GM12878 (cell line): ENCODE data around the gene GPATCH3. TPM values are rescaled to one million over a fixed set of nuclear protein-coding genes. Genes with fewer than 3 reads are reported as not detected.

Experiments
- ATAC-seq: fragments of 200-7000 bp; cut with Tn5 transposase; 3 replicates; pipeline ENCODE4 v1.9.1; 2020; ENCODE audit warnings: mild to moderate bottlenecking, moderate library complexity
- BruUV-seq: library from RNA; stranded (reverse); fragments of 400-500 nt; replicated peaks from 2 replicates; lab custom pipeline; 2021; lab: Mats Ljungman, UMichigan
- CTCF ChIA-PET: fragments of 300-600 bp; sonication (Branson Sonifier 250); formaldehyde crosslinking; extraction: SDS; loops from one replicate; lab custom pipeline; 2021; ENCODE audit warnings: inconsistent platforms; lab: Yijun Ruan, JAX
- POLR2A ChIA-PET: fragments of 350-600 bp; formaldehyde crosslinking; extraction: SDS; loops from one replicate; lab custom pipeline; 2021; ENCODE audit warnings: inconsistent platforms; lab: Charles Lee
- RAD21 ChIA-PET: fragments of 300-600 bp; sonication (Branson Sonifier 250); formaldehyde crosslinking; loops from one replicate; lab custom pipeline; 2023; ENCODE audit warnings: antibody characterized with exemption; ENCODE audit not compliant: unreplicated experiment; lab: Charles Lee
- SMC1A ChIA-PET: fragments of 300-600 bp; sonication (Branson Sonifier 250); formaldehyde crosslinking; loops from one replicate; lab custom pipeline; 2023; ENCODE audit not compliant: unreplicated experiment, uncharacterized antibody; lab: Charles Lee
- DNase-seq: peaks from one replicate; pipeline ENCODE4 v3.0.0-alpha.2; 2011; ENCODE audit warnings: low read depth, low spot score
- FAIRE-seq: peaks from 3 replicates; lab custom pipeline; 2011; peaks lifted over from hg19 to GRCh38; lab: Jason Lieb, UNC
- H2AFZ ChIP-seq: 2 replicates; pipeline ENCODE4 v1.6.0; 2011; ENCODE audit warnings: low read depth, low read length, control low read depth; ENCODE audit not compliant: control insufficient read depth
- H3K27ac ChIP-seq: 2 replicates; pipeline ENCODE4 v1.5.1; 2011; ENCODE audit warnings: control low read depth; ENCODE audit not compliant: control insufficient read depth, insufficient read depth
- H3K27me3 ChIP-seq, 2 experiments: replicated peaks in 1 of 2; 2 replicates each; pipeline versions ENCODE4 v1.6.0 to v1.6.1; 2011; ENCODE audit warnings: low read length in 1 of 2; ENCODE audit not compliant: control insufficient read depth in 2 of 2, insufficient read depth in 2 of 2
- H3K36me3 ChIP-seq, 2 experiments: 2 replicates each; pipeline ENCODE4 v1.5.1; 2011; ENCODE audit warnings: low read length in 1 of 2; ENCODE audit not compliant: control insufficient read depth in 2 of 2, insufficient read depth in 2 of 2
- H3K4me1 ChIP-seq: 2 replicates; pipeline ENCODE4 v1.6.1; 2011; ENCODE audit warnings: mild to moderate bottlenecking, low read length, moderate library complexity, mixed read lengths; ENCODE audit not compliant: control insufficient read depth, insufficient read depth
- H3K4me2 ChIP-seq: 2 replicates; pipeline ENCODE4 v1.6.0; 2011; ENCODE audit warnings: control low read depth; ENCODE audit not compliant: control insufficient read depth, insufficient read depth
- H3K4me3 ChIP-seq: fragments of 200-600 bp; sonication (generic); 2 replicates; pipeline ENCODE4 v1.5.1; 2016
- H3K79me2 ChIP-seq: 2 replicates; pipeline ENCODE4 v1.6.0; 2011; ENCODE audit warnings: low read length; ENCODE audit not compliant: control insufficient read depth, insufficient read depth
- H3K9ac ChIP-seq: 2 replicates; pipeline ENCODE4 v1.8.0; 2011; ENCODE audit warnings: low read length, control low read depth, mixed read lengths; ENCODE audit not compliant: control insufficient read depth, insufficient read depth
- H3K9me3 ChIP-seq: replicated peaks from 3 replicates; pipeline ENCODE4 v1.5.1; 2011; ENCODE audit warnings: mild to moderate bottlenecking, low read length; ENCODE audit not compliant: control insufficient read depth, insufficient read depth
- H4K20me1 ChIP-seq: 2 replicates; pipeline ENCODE4 v1.6.0; 2011; ENCODE audit not compliant: control insufficient read depth, insufficient read depth
- ETV6 ChIP-seq, 2 experiments: fragments of 450-650 bp in 1 of 2; IDR thresholded peaks in 1 of 2; conservative IDR thresholded peaks in 1 of 2; 2 replicates each; pipeline ENCODE4 v1.6.1; 2014; ENCODE audit warnings: antibody characterized with exemption in 1 of 2, borderline replicate concordance in 1 of 2, low read depth in 1 of 2, mild to moderate bottlenecking in 1 of 2, moderate library complexity in 1 of 2
- MTA2 ChIP-seq: fragments of 450-650 bp; IDR thresholded peaks from 2 replicates; pipeline ENCODE4 v1.6.1; 2016; ENCODE audit warnings: low read depth, mild to moderate bottlenecking, moderate library complexity
- POLR2A ChIP-seq: IDR thresholded peaks from 2 replicates; pipeline ENCODE4 v1.6.1; 2011; ENCODE audit warnings: low read depth, mild to moderate bottlenecking, low read length
- PRDM15 ChIP-seq: fragments of 450-650 bp; formaldehyde crosslinking; IDR thresholded peaks from 2 replicates; pipeline ENCODE4 v1.4.0; 2020; ENCODE audit warnings: mild to moderate bottlenecking, moderate library complexity
- WGBS: methylation state at CpG from one replicate; pipeline ENCODE4 v1.1.6; 2016; ENCODE audit warnings: low lambda C conversion rate; ENCODE audit not compliant: insufficient replicate concordance, insufficient coverage; ENCODE audit errors: missing lambda C conversion rate; 5-methylcytosine and 5-hydroxymethylcytosine counted together
- in situ Hi-C: fragments of 300-500 bp; cut with MboI; formaldehyde crosslinking; loops from 9 replicates; pipeline ENCODE4 v1.14.3; 2018; ENCODE audit warnings: mixed read lengths
- intact Hi-C: fragments of 100-400 bp; cut with micrococcal nuclease; formaldehyde crosslinking; loops from one replicate; pipeline ENCODE4 v1.14.2; 2022; ENCODE audit not compliant: unreplicated experiment
- polyA plus RNA-seq, 11 experiments: library from polyadenylated mRNA; depleted of rRNA in 4 of 11; unstranded in 6 of 11; stranded (reverse) in 5 of 11; fragments of >200 nt; fragmentation: Nextera tagmentation in 4 of 11; fragmentation: Illumina TruSeq in 1 of 11; extraction: Ambion mirVana in 4 of 11; extraction: Trizol in 1 of 11; gene quantifications; 1 replicate in 1 of 11; 2 replicates in 10 of 11; pipeline versions ENCODE4 v1.2.1 to v1.2.3, GENCODE V29; 2011 to 2016; ENCODE audit warnings: inconsistent platforms in 2 of 11, missing spikeins in 2 of 11, low read depth in 1 of 11
- total RNA-seq, 4 experiments: library from RNA; depleted of rRNA in 3 of 4; stranded (reverse); fragments of >200 nt in 3 of 4; fragmentation: Illumina TruSeq in 1 of 4; extraction: Trizol in 1 of 4; gene quantifications; 2 replicates each; pipeline versions ENCODE4 v1.2.1 to v1.2.3, GENCODE V29; 2013 to 2021
- TF ChIP-seq, protein P1 (sequence below), 3 experiments: IDR thresholded peaks in 2 of 3; conservative IDR thresholded peaks in 1 of 3; 2 replicates each; pipeline ENCODE4 v1.5.1; 2011; ENCODE audit warnings: low read depth in 3 of 3, low read length in 3 of 3, mild to moderate bottlenecking in 3 of 3, control low read depth in 2 of 3, moderate library complexity in 2 of 3, inconsistent platforms in 1 of 3, mixed read lengths in 1 of 3; ENCODE audit not compliant: control insufficient read depth in 2 of 3, insufficient read depth in 1 of 3; ENCODE audit errors: extremely low read depth in 1 of 3
- TF ChIP-seq, protein P2 (sequence below): fragments of 450-650 bp; formaldehyde crosslinking; IDR thresholded peaks from 2 replicates; pipeline ENCODE4 v1.5.0; 2022; ENCODE audit warnings: mild to moderate bottlenecking, missing genetic modification characterization

The GPATCH3 gene
- total and polyA plus RNA-seq, 10 of the 15 experiments (the other 5 are each of a cell fraction or from before 2014, with no cell fraction given) = 0.56 to 13.4 (median 8.7) TPM

GRCh38 chr1:26848941-26849774 is 51.1 kb downstream of the GPATCH3 start:
- H2AFZ ChIP-seq = no peak overlapping the region
- intact Hi-C loops = no loop called here
- TF ChIP-seq ETV6 (conservative IDR thresholded peaks at IDR 0.05 in 1 of 2, IDR thresholded peaks at IDR 0.05 in 1 of 2; ENCODE audit: borderline replicate concordance in 1 of 2, low read depth in 1 of 2) (no peak), PRDM15 (CRISPR knock-in tag) (no peak), MTA2 (no peak), POLR2A (peak; percentile 14; the same call in 1 of the 2 replicates)
- TF ChIP-seq, protein P1, sequence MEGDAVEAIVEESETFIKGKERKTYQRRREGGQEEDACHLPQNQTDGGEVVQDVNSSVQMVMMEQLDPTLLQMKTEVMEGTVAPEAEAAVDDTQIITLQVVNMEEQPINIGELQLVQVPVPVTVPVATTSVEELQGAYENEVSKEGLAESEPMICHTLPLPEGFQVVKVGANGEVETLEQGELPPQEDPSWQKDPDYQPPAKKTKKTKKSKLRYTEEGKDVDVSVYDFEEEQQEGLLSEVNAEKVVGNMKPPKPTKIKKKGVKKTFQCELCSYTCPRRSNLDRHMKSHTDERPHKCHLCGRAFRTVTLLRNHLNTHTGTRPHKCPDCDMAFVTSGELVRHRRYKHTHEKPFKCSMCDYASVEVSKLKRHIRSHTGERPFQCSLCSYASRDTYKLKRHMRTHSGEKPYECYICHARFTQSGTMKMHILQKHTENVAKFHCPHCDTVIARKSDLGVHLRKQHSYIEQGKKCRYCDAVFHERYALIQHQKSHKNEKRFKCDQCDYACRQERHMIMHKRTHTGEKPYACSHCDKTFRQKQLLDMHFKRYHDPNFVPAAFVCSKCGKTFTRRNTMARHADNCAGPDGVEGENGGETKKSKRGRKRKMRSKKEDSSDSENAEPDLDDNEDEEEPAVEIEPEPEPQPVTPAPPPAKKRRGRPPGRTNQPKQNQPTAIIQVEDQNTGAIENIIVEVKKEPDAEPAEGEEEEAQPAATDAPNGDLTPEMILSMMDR (IDR thresholded peaks at IDR 0.05 in 2 of 3, conservative IDR thresholded peaks at IDR 0.05 in 1 of 3; ENCODE audit: control insufficient read depth in 2 of 3, extremely low read depth in 1 of 3, insufficient read depth in 1 of 3, low read depth in 3 of 3, low read length in 3 of 3) = no peak
- TF ChIP-seq, protein P2, sequence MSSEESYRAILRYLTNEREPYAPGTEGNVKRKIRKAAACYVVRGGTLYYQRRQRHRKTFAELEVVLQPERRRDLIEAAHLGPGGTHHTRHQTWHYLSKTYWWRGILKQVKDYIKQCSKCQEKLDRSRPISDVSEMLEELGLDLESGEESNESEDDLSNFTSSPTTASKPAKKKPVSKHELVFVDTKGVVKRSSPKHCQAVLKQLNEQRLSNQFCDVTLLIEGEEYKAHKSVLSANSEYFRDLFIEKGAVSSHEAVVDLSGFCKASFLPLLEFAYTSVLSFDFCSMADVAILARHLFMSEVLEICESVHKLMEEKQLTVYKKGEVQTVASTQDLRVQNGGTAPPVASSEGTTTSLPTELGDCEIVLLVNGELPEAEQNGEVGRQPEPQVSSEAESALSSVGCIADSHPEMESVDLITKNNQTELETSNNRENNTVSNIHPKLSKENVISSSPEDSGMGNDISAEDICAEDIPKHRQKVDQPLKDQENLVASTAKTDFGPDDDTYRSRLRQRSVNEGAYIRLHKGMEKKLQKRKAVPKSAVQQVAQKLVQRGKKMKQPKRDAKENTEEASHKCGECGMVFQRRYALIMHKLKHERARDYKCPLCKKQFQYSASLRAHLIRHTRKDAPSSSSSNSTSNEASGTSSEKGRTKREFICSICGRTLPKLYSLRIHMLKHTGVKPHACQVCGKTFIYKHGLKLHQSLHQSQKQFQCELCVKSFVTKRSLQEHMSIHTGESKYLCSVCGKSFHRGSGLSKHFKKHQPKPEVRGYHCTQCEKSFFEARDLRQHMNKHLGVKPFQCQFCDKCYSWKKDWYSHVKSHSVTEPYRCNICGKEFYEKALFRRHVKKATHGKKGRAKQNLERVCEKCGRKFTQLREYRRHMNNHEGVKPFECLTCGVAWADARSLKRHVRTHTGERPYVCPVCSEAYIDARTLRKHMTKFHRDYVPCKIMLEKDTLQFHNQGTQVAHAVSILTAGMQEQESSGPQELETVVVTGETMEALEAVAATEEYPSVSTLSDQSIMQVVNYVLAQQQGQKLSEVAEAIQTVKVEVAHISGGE (CRISPR knock-in tag) = no peak
- TF ChIP-seq, all 136 proteins: peak for 1
- ATAC-seq (no peak), DNase-seq (no peak), FAIRE-seq (no peak)
- ChIA-PET RAD21 (interaction anchor here (1.7 to 1.9 kb wide), 4 partner anchors 10 to 38 kb away, joined by 4 to 7 read pairs (median 6); no protein-coding TSS in a partner anchor), CTCF (interaction anchor here (0.5 to 2.6 kb wide), 9 partner anchors 10 to 247 kb away, joined by 3 to 15 read pairs (median 4); no protein-coding TSS in a partner anchor), SMC1A (interaction anchor here (2.1 to 2.3 kb wide), 2 partner anchors 28 to 38 kb away, joined by 6 to 8 read pairs; no protein-coding TSS in a partner anchor), POLR2A (interaction anchor here (0.6 to 1.6 kb wide), 5 partner anchors 9 to 20 kb away, joined by 3 to 6 read pairs (median 5); no protein-coding TSS in a partner anchor)
- in situ Hi-C loops = no loop called here
- Histone ChIP-seq H3K4me2 (no peak overlapping the region), H3K27ac (no peak overlapping the region), H3K4me3 (no peak overlapping the region), H3K27me3 (no peaks in the 10 kb centered on the region), H3K4me1 (no peaks in the 10 kb centered on the region), H3K9ac (no peak overlapping the region), H4K20me1 (no peaks in the 10 kb centered on the region), H3K79me2 (peaks cover 1% of the 10 kb centered on the region; the same call in 1 of the 2 replicates), H3K9me3 (no peaks in the 10 kb centered on the region), H3K36me3 (peaks cover 38 to 47% of the 10 kb centered on the region in 2 experiments)
- no TSS peak for BruUV-seq
- WGBS = 87% methylated on average over 10 of the region's 10 CpGs
